ENCODE measurements around the gene SPAG17. TPM values are rescaled to one million over a fixed set of nuclear protein-coding genes. Genes with fewer than 3 reads are reported as not detected.

The SPAG17 gene
- total and polyA plus RNA-seq, 2 donors (not counting 1 experiment from before 2014, with no cell fraction given): not detected

DNA sequence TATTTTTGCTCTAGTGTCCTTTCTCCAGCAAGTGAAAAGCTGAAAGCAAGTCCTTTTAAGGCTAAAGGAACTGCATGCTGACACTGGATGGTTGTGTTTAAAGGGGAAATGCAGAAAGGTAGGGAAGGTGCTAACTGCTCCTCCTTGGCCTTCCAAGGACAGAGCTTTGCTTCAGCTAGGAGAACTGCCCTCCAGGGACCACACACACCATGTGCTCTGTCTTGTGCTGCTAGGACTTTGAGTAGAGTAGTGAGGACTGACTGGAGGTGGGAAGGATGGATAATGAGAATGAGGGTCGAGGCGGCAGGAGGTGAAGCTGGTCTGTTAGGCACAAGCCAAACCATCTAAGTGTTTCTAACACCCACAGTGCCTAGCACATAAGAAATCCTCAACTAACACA is 177.6 kb downstream of the SPAG17 start:
- Histone ChIP-seq H3K4me3 (ENCODE audit: control extremely low read depth in 1 of 5, extremely low read depth in 1 of 5, insufficient read depth in 1 of 5, low read depth in 2 of 5, low read length in 4 of 5) (no peak overlapping the region), H4K20me1 (ENCODE audit: control insufficient read depth, insufficient read depth, low read length, poor library complexity, severe bottlenecking) (no peaks in the 10 kb centered on the region), H3K27ac (ENCODE audit: low read length in 2 of 2) (no peak overlapping the region), H3K4me1 (ENCODE audit: control insufficient read depth in 2 of 2, insufficient read depth in 2 of 2, low read length in 2 of 2) (no peaks in the 10 kb centered on the region), H3K79me2 (ENCODE audit: control insufficient read depth, insufficient read depth, low read length) (no peaks in the 10 kb centered on the region), H3K36me3 (replicated peaks in 1 of 2; ENCODE audit: control extremely low read depth in 1 of 2, control insufficient read depth in 1 of 2, extremely low read depth in 1 of 2, insufficient read depth in 2 of 2, low read length in 1 of 2) (no peaks in the 10 kb centered on the region), H3K9me3 (ENCODE audit: control extremely low read depth in 1 of 3, control insufficient read depth in 2 of 3, insufficient read depth in 1 of 3, low read length in 2 of 3) (peaks cover 0 to 5% (median 0%) of the 10 kb centered on the region in 3 donors), H3K4me2 (replicated peaks; ENCODE audit: low read depth, low read length, poor library complexity, severe bottlenecking) (no peak overlapping the region), H3K9ac (ENCODE audit: low read length) (no peak overlapping the region), H3K27me3 (replicated peaks in 1 of 4; ENCODE audit: control extremely low read depth in 1 of 4, control insufficient read depth in 3 of 4, insufficient read depth in 4 of 4, low read length in 3 of 4) (peaks cover 0 to 2% (median 0%) of the 10 kb centered on the region in 4 experiments), H2AFZ (ENCODE audit: insufficient read depth, low read depth, low read length, poor library complexity, severe bottlenecking) (no peak overlapping the region)
- WGBS (ENCODE audit: insufficient coverage): no CpG with 5 or more reads among the region's 2 CpGs
- H3K4me1 Mint-ChIP-seq: no peaks in the 10 kb centered on the region
- H3K27ac Mint-ChIP-seq: no peak overlapping the region
- ATAC-seq (ENCODE audit: low read depth): no peak
- TF ChIP-seq, protein P1, sequence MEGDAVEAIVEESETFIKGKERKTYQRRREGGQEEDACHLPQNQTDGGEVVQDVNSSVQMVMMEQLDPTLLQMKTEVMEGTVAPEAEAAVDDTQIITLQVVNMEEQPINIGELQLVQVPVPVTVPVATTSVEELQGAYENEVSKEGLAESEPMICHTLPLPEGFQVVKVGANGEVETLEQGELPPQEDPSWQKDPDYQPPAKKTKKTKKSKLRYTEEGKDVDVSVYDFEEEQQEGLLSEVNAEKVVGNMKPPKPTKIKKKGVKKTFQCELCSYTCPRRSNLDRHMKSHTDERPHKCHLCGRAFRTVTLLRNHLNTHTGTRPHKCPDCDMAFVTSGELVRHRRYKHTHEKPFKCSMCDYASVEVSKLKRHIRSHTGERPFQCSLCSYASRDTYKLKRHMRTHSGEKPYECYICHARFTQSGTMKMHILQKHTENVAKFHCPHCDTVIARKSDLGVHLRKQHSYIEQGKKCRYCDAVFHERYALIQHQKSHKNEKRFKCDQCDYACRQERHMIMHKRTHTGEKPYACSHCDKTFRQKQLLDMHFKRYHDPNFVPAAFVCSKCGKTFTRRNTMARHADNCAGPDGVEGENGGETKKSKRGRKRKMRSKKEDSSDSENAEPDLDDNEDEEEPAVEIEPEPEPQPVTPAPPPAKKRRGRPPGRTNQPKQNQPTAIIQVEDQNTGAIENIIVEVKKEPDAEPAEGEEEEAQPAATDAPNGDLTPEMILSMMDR (IDR thresholded peaks at IDR 0.05): no peak
- no peak for TF ChIP-seq EZH2 (IDR thresholded peaks at IDR 0.05; ENCODE audit: borderline replicate concordance, insufficient read depth, low read depth, low read length, poor library complexity, severe bottlenecking)
- intact Hi-C loops (cut with micrococcal nuclease): no loop called here
- ChIA-PET CTCF (no interaction called here), POLR2A (no interaction called here)
- peaks cover 3% of the 10 kb centered on the region for H3K9me3 Mint-ChIP-seq (ENCODE audit: insufficient read depth)
- H3K4me3 Mint-ChIP-seq: no peak overlapping the region
- H3K27me3 Mint-ChIP-seq: peaks cover 35% of the 10 kb centered on the region
- DNase-seq: no peak

DNA sequence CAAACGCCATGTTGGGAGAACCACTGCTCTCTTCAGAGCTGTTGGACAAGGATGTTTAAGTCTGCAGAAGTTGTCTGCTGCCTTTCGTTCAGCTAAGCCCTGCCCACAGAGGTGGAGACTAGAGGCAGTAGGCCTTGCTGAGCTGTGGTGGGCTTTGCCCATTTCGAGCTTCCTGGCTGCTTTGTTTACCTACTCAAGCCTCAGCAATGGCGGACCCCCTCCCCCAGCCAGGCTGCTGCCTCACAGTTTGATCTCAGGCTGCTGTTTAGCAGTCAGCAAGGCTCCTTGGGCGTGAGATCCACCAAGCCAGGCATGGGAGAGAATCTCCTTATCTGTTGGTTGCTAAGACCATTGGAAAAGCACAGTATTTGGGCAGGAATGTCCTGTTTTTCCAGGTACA is 180.7 kb downstream of the SPAG17 start:
- H3K4me1 ChIP-seq (ENCODE audit: control insufficient read depth in 2 of 2, insufficient read depth in 2 of 2, low read length in 2 of 2): no peaks in the 10 kb centered on the region
- no peaks in the 10 kb centered on the region for H3K4me1 Mint-ChIP-seq

More for the DNA sequence above, 180.7 kb downstream of the SPAG17 start:
- ChIA-PET POLR2A (no interaction called here), CTCF (no interaction called here)
- Histone ChIP-seq H3K27ac (ENCODE audit: low read length in 2 of 2) (no peak overlapping the region), H3K9ac (ENCODE audit: low read length) (no peak overlapping the region), H3K27me3 (replicated peaks in 1 of 4; ENCODE audit: control extremely low read depth in 1 of 4, control insufficient read depth in 3 of 4, insufficient read depth in 4 of 4, low read length in 3 of 4) (peaks cover 0 to under 1% (median 0%) of the 10 kb centered on the region in 4 experiments), H2AFZ (ENCODE audit: insufficient read depth, low read depth, low read length, poor library complexity, severe bottlenecking) (no peak overlapping the region), H3K4me3 (ENCODE audit: control extremely low read depth in 1 of 5, extremely low read depth in 1 of 5, insufficient read depth in 1 of 5, low read depth in 2 of 5, low read length in 4 of 5) (no peak overlapping the region), H3K79me2 (ENCODE audit: control insufficient read depth, insufficient read depth, low read length) (no peaks in the 10 kb centered on the region), H3K9me3 (ENCODE audit: control extremely low read depth in 1 of 3, control insufficient read depth in 2 of 3, insufficient read depth in 1 of 3, low read length in 2 of 3) (peaks cover 0 to 5% (median 0%) of the 10 kb centered on the region in 3 donors), H3K36me3 (replicated peaks in 1 of 2; ENCODE audit: control extremely low read depth in 1 of 2, control insufficient read depth in 1 of 2, extremely low read depth in 1 of 2, insufficient read depth in 2 of 2, low read length in 1 of 2) (no peaks in the 10 kb centered on the region), H4K20me1 (ENCODE audit: control insufficient read depth, insufficient read depth, low read length, poor library complexity, severe bottlenecking) (no peaks in the 10 kb centered on the region), H3K4me2 (replicated peaks; ENCODE audit: low read depth, low read length, poor library complexity, severe bottlenecking) (no peak overlapping the region)
- WGBS (ENCODE audit: insufficient coverage): 82% methylated on average over 5 of the region's 5 CpGs
- intact Hi-C loops (cut with micrococcal nuclease): no loop called here
- H3K4me3 Mint-ChIP-seq: no peak overlapping the region
- ATAC-seq (ENCODE audit: low read depth) (no peak), DNase-seq (no peak)
- H3K9me3 Mint-ChIP-seq (ENCODE audit: insufficient read depth): peaks cover 3% of the 10 kb centered on the region
- H3K27ac Mint-ChIP-seq: no peak overlapping the region
- peaks cover 40% of the 10 kb centered on the region for H3K27me3 Mint-ChIP-seq
- TF ChIP-seq, protein P1 (IDR thresholded peaks at IDR 0.05): no peak
- TF ChIP-seq EZH2 (IDR thresholded peaks at IDR 0.05; ENCODE audit: borderline replicate concordance, insufficient read depth, low read depth, low read length, poor library complexity, severe bottlenecking): no peak

Data from B cell (primary cell).